Lower leg skin (tissue), 3 donors: ENCODE data around the gene THADA.

ENCODE experiments used
- POLR2A ChIP-seq, 2 donors: fragments of 450-650 bp; IDR thresholded peaks; one replicate each; pipeline ENCODE4 v1.6.1; 2016 to 2017; ENCODE audit warnings: antibody characterized with exemption in 2 of 2, mild to moderate bottlenecking in 1 of 2, moderate library complexity in 1 of 2
- TF ChIP-seq, protein P1 (sequence below), 3 donors: fragments of 450-650 bp; IDR thresholded peaks; one replicate each; pipeline ENCODE4 v1.5.1; 2016; ENCODE audit warnings: antibody characterized with exemption in 3 of 3, mild to moderate bottlenecking in 3 of 3, moderate library complexity in 2 of 3

DNA sequence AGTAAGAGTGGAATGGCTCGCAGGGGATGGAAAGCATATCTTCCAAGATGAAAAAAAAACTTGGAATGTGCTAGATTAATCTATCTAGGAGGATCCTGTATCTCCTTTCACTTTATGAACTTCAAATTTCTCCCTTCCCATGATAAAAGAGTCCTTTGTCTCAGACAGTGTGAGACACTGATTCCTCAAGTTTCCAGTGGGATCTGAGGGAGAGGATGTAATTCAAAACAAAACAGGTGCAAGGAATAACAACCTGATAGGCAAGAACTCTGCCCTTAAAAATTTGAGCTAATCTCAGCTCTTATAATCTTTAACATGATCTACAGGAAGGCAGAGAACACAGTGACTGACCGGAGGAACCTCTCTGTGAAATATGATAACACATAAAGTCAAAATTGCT lies 207.5 kb downstream of the THADA start:
- TF ChIP-seq, protein P1, sequence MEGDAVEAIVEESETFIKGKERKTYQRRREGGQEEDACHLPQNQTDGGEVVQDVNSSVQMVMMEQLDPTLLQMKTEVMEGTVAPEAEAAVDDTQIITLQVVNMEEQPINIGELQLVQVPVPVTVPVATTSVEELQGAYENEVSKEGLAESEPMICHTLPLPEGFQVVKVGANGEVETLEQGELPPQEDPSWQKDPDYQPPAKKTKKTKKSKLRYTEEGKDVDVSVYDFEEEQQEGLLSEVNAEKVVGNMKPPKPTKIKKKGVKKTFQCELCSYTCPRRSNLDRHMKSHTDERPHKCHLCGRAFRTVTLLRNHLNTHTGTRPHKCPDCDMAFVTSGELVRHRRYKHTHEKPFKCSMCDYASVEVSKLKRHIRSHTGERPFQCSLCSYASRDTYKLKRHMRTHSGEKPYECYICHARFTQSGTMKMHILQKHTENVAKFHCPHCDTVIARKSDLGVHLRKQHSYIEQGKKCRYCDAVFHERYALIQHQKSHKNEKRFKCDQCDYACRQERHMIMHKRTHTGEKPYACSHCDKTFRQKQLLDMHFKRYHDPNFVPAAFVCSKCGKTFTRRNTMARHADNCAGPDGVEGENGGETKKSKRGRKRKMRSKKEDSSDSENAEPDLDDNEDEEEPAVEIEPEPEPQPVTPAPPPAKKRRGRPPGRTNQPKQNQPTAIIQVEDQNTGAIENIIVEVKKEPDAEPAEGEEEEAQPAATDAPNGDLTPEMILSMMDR (IDR thresholded peaks at IDR 0.05) = no peak
- no peak for TF ChIP-seq POLR2A (IDR thresholded peaks at IDR 0.05)
